GM21423 (cell line): Measurements from ENCODE around the gene PRDM15.
"Not testable (repeated sequence)": the region's sequence is repeated elsewhere in the genome, so short reads cannot be mapped to it uniquely, and the experiment has no call there.

Experiments
- ATAC-seq: cut with Tn5 transposase; IDR thresholded peaks from one replicate; pipeline ENCODE4 v1.9.1; 2021; ENCODE audit warnings: mild to moderate bottlenecking, moderate library complexity; ENCODE audit not compliant: unreplicated experiment

PRDM15 gene

GRCh38 chr21:41810597-41810932 lies 68.6 kb downstream of the PRDM15 start:
- no peak for ATAC-seq

DNA sequence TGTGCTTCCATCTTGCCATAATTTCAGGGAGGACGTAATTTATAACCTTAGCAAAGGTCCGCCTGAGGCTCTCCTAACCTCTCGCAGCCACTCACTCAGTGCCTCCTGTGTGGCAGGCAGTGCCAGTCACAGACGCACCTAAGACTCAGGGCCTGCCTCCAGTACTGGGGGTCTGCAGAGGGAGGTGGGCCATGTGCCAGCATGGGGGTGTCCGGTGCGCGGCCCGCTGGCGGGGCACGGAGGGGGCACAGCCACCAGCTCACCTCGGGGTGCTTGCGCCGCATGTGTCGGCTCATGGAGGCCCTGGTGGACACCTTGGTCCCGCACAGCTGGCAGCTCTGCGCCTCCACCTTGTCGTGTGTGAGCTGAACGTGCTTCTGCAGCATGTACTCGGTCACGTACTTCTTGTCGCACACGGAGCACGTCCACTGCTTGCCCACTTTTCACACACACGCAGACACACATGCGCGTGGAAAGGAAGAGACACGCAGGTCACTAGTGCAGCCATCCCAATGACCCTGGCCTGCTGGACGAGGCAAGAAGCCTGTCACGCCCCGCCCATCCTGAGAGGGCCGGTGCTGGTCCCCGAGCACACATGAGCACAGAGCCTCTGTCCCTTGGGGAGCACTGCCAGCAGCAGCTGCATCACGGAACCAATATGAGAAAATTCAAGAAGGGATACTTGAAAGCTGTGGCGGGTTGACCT lies 69.1 kb downstream of the PRDM15 start:
- ATAC-seq, result no peak

GRCh38 chr21:41808846-41809245 lies 70.3 kb downstream of the PRDM15 start:
- no peak for ATAC-seq

- ATAC-seq, result no peak
Observed at GRCh38 chr21:41808094-41808493, 71.0 kb downstream of the PRDM15 start.

- ATAC-seq, result no peak
Observed at GRCh38 chr21:41806773-41807172, 72.4 kb downstream of the PRDM15 start.

GRCh38 chr21:41805643-41806042 lies 73.5 kb downstream of the PRDM15 start:
- no peak for ATAC-seq

- ATAC-seq, result no peak
Observed at GRCh38 chr21:41805038-41805437, 74.1 kb downstream of the PRDM15 start.

- ATAC-seq, result no peak
Observed at GRCh38 chr21:41804381-41804780, 74.8 kb downstream of the PRDM15 start.

DNA sequence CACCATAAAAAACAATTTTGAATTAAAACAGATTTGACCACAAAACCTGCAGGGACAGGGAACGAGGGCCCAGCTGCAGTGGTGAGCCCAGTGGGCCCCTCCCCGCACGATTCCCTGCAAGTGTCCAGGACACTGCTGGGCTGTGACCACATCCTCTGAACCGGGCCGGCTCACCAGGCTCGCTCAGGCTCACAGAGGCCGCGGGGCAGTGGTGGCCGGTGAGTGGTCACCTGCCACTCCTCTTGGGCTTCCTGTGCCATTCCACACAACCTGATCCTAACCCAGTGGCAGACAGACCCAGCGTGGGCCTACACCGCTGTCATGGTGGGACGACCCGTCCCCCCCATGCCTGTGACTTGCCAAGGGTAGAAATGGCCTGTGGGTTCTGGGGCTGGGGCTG lies 75.8 kb downstream of the PRDM15 start:
- ATAC-seq, result no peak

DNA sequence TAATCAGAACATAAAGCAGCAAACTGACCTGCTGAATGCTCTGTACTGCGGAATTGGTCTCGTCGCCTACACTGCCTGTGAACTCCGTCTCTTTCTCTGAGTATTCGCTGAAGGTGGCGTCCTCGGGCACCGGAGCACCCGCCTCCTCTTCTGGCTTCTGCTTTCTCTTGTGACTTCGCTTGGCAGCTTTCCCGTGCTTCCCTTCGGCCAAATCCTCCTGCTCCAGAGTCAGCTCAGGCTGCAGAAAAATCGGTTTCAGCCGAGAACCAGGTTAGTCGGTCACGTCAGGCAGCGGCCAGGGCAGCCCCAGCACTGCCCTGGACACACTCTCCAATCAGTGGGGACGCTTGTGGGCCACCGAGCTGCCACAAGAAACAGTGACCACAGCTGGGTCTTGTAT lies 76.5 kb downstream of the PRDM15 start:
- no peak for ATAC-seq

DNA sequence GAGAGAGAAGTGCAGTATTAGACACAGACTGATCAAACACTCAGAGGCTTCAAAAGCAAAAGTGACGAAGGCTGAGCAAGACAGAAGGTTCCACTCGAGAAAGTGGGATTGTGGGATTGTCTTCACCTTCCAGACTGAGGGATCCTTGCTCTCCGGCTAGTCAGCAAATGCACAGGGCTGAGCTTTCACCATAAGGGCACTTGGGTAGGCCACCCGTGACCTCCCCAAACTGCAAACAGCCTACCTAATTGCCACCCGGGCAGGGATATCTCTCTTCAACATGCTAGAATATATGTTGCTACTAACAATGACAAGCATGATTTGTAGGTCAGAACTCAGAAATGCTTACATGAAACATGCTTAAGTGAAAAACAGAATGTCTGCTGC lies 77.0 kb downstream of the PRDM15 start:
- no peak for ATAC-seq

- ATAC-seq, result no peak
Observed at GRCh38 chr21:41801321-41802197, 77.6 kb downstream of the PRDM15 start.

DNA sequence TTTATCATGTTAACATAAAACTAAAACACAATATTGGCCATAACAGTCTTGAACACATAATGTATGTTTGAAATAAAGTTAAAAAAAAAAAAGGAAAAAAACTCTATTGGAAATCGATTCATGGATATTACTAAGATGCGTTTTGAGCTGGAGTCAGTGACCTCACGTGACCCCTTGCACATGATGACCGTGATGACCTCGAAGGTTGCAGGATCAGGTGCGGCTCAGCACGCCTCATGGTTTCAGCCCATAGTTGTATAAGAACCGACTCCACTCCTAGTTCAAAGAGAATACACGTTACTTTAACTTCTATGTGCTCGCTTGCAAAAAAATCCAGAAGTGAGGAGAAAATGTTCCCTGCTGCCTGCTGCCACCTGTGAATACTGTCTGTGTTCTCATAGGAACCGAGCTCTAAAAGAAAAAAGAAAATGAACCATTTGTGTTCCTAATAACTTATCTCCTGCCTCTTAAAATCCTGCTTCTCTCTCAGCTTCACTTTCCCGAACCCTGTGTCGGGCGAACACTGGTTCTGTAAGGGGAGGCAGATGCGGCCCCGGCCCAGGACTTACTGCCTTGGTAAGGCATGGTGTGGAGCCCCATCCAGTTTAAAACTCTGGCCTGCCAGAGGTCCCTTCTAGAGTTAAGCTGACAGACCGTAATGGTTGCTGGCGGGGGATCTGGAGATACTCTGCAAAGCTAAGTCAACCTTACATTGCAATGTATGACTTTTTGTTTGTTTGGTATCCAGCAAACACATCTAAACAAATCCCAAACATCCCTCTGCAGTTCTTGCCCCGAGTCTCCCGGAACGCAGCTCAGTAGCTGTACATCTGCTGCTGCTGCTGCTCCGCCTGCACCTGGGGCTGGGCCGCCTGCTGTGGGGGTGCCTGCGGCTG lies 78.5 kb downstream of the PRDM15 start:
- no peak for ATAC-seq

DNA sequence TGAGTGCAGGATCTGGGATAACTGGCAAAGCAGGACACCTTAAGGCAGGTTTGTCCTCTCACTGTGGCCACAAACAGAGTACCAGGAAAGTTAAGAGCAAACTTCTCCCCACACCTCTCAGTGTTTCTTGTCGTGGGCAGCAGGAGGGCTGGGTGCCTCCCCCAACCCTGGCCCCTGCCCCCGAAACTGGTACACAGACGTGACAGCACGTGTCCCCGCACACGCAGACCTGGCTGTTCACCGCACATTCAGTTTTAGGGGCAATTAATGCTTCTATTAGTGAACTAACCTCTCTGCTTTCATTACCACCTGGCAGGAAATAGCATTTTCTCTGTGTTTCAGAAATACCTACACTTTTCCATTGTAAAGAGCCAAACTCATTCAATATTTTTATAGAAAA lies 79.4 kb downstream of the PRDM15 start:
- ATAC-seq, result no peak

DNA sequence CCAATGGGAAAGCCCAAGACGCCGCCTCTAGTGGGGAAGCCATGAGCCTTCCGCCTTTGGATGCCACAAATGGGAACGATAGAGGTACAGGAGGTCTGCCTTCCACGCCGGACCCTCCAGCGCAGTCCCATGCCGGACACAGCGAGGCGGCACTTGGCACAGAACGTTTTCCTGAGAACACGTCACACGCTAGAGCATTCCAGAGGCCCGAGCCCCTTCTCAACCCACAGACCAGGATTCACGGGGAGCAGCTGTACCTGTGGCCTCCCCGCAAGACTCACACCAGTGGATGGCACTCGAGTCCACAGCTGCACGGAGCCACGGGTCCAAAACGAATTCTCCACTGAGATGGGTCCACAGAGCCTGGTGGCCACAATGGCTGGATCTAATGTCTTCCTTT lies 80.8 kb downstream of the PRDM15 start:
- ATAC-seq, result no peak

- no peak for ATAC-seq
Observed at GRCh38 chr21:41796476-41797080, 82.6 kb downstream of the PRDM15 start.

- no peak for ATAC-seq
Observed at GRCh38 chr21:41795726-41796125, 83.4 kb downstream of the PRDM15 start.

- no peak for ATAC-seq
Observed at GRCh38 chr21:41794600-41794999, 84.5 kb downstream of the PRDM15 start.

GRCh38 chr21:41792711-41793110 lies 86.4 kb downstream of the PRDM15 start:
- ATAC-seq, result no peak

DNA sequence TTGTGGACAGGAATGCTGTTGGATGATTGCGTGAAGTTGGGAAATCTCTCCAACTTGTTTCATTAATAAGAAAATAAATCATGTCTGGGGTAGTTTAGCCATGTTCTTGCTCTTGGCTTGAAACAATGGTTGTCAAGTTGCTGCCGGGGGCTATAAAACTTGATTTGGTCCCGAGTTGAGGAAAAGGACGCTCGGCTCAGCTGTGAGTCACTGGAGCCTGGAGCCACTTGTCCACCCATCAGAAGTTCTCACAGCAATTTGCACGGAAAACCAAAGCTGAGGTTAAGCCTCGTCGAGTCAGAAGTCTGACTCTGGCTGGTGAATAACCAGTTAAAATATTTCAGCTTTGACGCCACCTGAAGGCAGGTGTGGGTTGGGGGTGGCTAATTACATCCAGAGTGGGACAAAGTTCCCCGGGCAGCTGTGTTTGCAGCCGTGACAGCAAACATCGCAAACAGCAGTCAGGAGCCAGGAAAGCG lies 92.6 kb downstream of the PRDM15 start:
- no peak for ATAC-seq

DNA sequence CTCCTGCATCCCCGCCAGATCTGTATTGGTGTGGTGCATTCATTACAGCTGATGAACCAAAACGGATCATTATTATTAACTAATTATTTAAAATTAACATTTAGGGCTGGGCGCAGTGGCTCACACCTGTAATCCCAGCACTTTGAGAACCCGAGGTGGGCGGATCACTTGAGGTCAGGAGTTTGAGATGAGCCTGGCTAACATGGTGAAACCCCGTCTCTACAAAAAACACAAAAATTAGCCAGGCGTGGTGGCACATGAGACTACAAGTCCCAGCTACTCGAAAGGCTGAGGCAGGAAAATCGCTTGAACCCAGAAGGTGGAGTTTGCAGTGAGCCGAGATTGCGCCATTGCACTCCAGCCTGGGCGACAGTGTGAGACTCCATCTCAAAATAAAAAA lies 93.9 kb downstream of the PRDM15 start:
- not testable (repeated sequence) for ATAC-seq
